NCI-H510A treated with DMSO at 0.1 percent for 48 hours (cell line): Measurements from ENCODE around the gene CMTM3.

ENCODE experiments used
- DNase-seq: peaks from one replicate; lab custom pipeline; 2025; lab: John Stamatoyannopoulos, UW

Gene CMTM3

DNA sequence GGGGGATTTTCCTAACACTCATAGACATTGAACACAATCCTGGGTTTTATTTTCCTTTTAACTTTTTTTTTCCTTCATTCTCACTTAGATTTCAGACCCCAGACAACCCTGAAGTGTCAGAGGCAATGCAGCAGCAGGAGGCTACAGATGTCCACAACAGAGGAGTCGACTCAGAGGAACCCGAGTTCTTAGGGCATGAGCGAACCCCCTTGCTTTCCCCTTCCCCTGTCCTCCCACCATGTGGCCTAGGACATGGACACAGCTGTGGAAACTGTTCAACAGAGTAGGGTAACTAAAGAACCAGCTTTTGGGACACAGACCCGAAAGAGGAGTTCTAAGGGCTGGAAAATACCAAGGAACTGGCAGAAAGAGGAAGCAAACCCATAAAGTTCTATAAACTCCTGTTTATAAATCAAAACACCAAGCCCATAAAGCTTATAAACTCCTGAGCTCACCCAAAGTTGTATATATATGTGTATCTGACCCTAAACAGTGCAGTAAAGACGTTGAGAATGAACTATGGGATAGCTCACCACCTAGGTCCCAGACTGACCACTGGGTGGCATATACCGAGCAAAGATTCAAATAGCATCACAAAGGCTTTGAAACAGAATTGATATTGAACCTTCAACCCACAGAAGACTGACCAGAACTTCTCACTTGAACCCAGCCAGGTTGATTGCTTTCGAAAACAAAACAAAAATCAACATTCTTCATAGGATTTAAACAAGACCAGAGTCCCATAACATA is 58.1 kb downstream of the CMTM3 start:
- DNase-seq = peak; percentile 12
